ENCODE results near the gene PRSS23. TPM values are rescaled to one million over a fixed set of nuclear protein-coding genes. Genes with fewer than 3 reads are reported as not detected.

Gene PRSS23
- total and polyA plus RNA-seq, 10 of the 15 experiments (the other 5 are each of a cell fraction or from before 2014, with no cell fraction given), result 0.03 to 0.39 (median 0.16) TPM; not detected in 5

DNA sequence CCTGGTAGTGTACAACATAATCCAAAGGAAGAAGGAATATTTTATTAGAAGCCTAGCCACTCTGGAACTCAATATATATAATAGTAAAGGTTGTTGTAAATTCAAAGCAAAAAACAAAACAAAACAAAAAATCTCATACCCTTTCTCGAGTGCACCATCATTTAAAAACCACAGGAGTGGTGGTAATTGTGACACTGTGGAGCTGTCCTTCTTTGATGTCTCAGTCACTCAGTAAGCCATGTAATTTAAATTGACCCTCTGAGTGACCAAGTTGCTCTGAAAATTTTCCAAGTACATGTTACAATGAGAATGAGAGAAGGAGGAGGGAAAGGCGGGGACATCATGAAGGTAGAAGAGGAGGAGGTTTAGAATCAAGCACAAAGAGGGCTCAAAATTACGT, 6.6 kb downstream of the PRSS23 start (continued):
- no peak for TF ChIP-seq CREM (IDR thresholded peaks at IDR 0.05; ENCODE audit: low read depth)
- no peak for TF ChIP-seq CHD1 (IDR thresholded peaks at IDR 0.05; ENCODE audit: low read depth, low read length)
- no peak for TF ChIP-seq GABPA (IDR thresholded peaks at IDR 0.05; ENCODE audit: low read depth)
- no peak for TF ChIP-seq ZNF622 (IDR thresholded peaks at IDR 0.05)
- TF ChIP-seq SIX5 (IDR thresholded peaks at IDR 0.05; ENCODE audit: low read depth, low read length, severe bottlenecking), result no peak

DNA sequence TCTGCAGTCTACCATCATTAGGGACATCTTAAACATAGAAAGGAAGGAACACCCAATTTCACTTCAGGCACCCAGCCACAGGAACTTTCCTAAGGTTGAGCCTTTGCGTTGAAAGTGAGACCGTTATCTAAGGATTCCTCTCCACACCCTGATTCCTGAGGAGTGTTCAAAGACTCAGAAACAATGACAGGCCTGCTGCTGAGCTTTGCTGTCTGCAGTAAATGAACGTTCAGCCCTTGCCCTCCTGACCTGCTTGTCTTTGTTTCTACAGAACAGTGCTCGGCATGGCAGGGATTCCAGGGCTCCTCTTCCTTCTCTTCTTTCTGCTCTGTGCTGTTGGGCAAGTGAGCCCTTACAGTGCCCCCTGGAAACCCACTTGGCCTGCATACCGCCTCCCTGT, 7.0 kb downstream of the PRSS23 start:
- in situ Hi-C loops (cut with MboI) (loop anchor here (25.0 kb wide), 1 partner anchor 1220 kb away; no protein-coding TSS in a partner anchor), intact Hi-C loops (cut with micrococcal nuclease; ENCODE audit: unreplicated experiment) (no loop called here)
- H3K27ac ChIP-seq (ENCODE audit: control insufficient read depth, insufficient read depth), result no peak overlapping the region
- no peak overlapping the region for H3K9ac ChIP-seq (ENCODE audit: control insufficient read depth, insufficient read depth, low read length)
- H3K4me1 ChIP-seq (ENCODE audit: control insufficient read depth, insufficient read depth, low read length), result no peaks in the 10 kb centered on the region
- ChIA-PET POLR2A (no interaction called here), SMC1A (ENCODE audit: uncharacterized antibody, unreplicated experiment) (interaction anchor here (1.4 kb wide), 1 partner anchor 358 kb away, joined by 3 read pairs; no protein-coding TSS in a partner anchor), RAD21 (ENCODE audit: unreplicated experiment) (no interaction called here), CTCF (interaction anchor here (0.6 to 1.6 kb wide), 2 partner anchors 13 to 93 kb away, joined by 3 to 5 read pairs; no protein-coding TSS in a partner anchor)
- no peaks in the 10 kb centered on the region for H4K20me1 ChIP-seq (ENCODE audit: control insufficient read depth, insufficient read depth)
- no peaks in the 10 kb centered on the region for H3K79me2 ChIP-seq (ENCODE audit: control insufficient read depth, insufficient read depth, low read length)
- H2AFZ ChIP-seq (ENCODE audit: control insufficient read depth, low read depth, low read length), result no peak overlapping the region
- BruUV-seq (replicated peaks), result no TSS peak
- DNase-seq (ENCODE audit: low read depth, low spot score) (no peak), FAIRE-seq (no peak), ATAC-seq (no peak)
- no peak for TF ChIP-seq KLF5 (IDR thresholded peaks at IDR 0.05; ENCODE audit: partially characterized antibody)
- 37% methylated on average over 5 of the region's 5 CpGs for WGBS (ENCODE audit: insufficient coverage, insufficient replicate concordance, low lambda C conversion rate, missing lambda C conversion rate)
- no peaks in the 10 kb centered on the region for H3K9me3 ChIP-seq (replicated peaks; ENCODE audit: control insufficient read depth, insufficient read depth, low read length)
- no peaks in the 10 kb centered on the region for H3K27me3 ChIP-seq (replicated peaks in 1 of 2; ENCODE audit: control insufficient read depth in 2 of 2, insufficient read depth in 2 of 2, low read length in 1 of 2)
- H3K4me2 ChIP-seq (ENCODE audit: control insufficient read depth, insufficient read depth), result no peak overlapping the region
- H3K4me3 ChIP-seq, result no peak overlapping the region
- no peaks in the 10 kb centered on the region for H3K36me3 ChIP-seq (ENCODE audit: control insufficient read depth in 2 of 2, insufficient read depth in 2 of 2, low read length in 1 of 2)

DNA sequence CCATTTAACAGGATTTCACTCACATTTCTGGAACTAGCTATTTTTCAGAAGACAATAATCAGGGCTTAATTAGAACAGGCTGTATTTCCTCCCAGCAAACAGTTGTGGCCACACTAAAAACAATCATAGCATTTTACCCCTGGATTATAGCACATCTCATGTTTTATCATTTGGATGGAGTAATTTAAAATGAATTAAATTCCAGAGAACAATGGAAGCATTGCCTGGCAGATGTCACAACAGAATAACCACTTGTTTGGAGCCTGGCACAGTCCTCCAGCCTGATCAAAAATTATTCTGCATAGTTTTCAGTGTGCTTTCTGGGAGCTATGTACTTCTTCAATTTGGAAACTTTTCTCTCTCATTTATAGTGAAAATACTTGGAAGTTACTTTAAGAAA, 9.2 kb downstream of the PRSS23 start:
- ChIA-PET SMC1A (ENCODE audit: uncharacterized antibody, unreplicated experiment) (no interaction called here), RAD21 (ENCODE audit: unreplicated experiment) (no interaction called here), POLR2A (no interaction called here), CTCF (interaction anchor here (1.0 to 1.7 kb wide), 2 partner anchors 201 to 352 kb away, joined by 4 read pairs; no protein-coding TSS in a partner anchor)
- ATAC-seq (no peak), DNase-seq (ENCODE audit: low read depth, low spot score) (no peak), FAIRE-seq (no peak)
- no peak overlapping the region for H3K4me3 ChIP-seq
- in situ Hi-C loops (cut with MboI) (loop anchor here (25.0 kb wide), 1 partner anchor 1222 kb away; no protein-coding TSS in a partner anchor), intact Hi-C loops (cut with micrococcal nuclease; ENCODE audit: unreplicated experiment) (no loop called here)
- no peak overlapping the region for H3K9ac ChIP-seq (ENCODE audit: control insufficient read depth, insufficient read depth, low read length)
- no peaks in the 10 kb centered on the region for H3K9me3 ChIP-seq (replicated peaks; ENCODE audit: control insufficient read depth, insufficient read depth, low read length)
- H3K36me3 ChIP-seq (ENCODE audit: control insufficient read depth in 2 of 2, insufficient read depth in 2 of 2, low read length in 1 of 2), result no peaks in the 10 kb centered on the region
- H3K4me2 ChIP-seq (ENCODE audit: control insufficient read depth, insufficient read depth), result no peak overlapping the region
- no TSS peak for BruUV-seq (replicated peaks)
- no peaks in the 10 kb centered on the region for H4K20me1 ChIP-seq (ENCODE audit: control insufficient read depth, insufficient read depth)
- H3K27ac ChIP-seq (ENCODE audit: control insufficient read depth, insufficient read depth), result no peak overlapping the region
- no peak overlapping the region for H2AFZ ChIP-seq (ENCODE audit: control insufficient read depth, low read depth, low read length)
- no peaks in the 10 kb centered on the region for H3K4me1 ChIP-seq (ENCODE audit: control insufficient read depth, insufficient read depth, low read length)
- H3K27me3 ChIP-seq (replicated peaks in 1 of 2; ENCODE audit: control insufficient read depth in 2 of 2, insufficient read depth in 2 of 2, low read length in 1 of 2), result no peaks in the 10 kb centered on the region; a peak in 1 of 4 replicates
- H3K79me2 ChIP-seq (ENCODE audit: control insufficient read depth, insufficient read depth, low read length), result no peaks in the 10 kb centered on the region
- TF ChIP-seq NRF1 (conservative IDR thresholded peaks at IDR 0.05; ENCODE audit: low read depth, low read length) (no peak), BACH1 (IDR thresholded peaks at IDR 0.05; ENCODE audit: borderline replicate concordance) (no peak), IRF4 (IDR thresholded peaks at IDR 0.05; ENCODE audit: low read depth, low read length) (no peak), FOXK2 (IDR thresholded peaks at IDR 0.05) (no peak), ESRRA (IDR thresholded peaks at IDR 0.05; ENCODE audit: low read length) (no peak)
- TF ChIP-seq, protein P1, sequence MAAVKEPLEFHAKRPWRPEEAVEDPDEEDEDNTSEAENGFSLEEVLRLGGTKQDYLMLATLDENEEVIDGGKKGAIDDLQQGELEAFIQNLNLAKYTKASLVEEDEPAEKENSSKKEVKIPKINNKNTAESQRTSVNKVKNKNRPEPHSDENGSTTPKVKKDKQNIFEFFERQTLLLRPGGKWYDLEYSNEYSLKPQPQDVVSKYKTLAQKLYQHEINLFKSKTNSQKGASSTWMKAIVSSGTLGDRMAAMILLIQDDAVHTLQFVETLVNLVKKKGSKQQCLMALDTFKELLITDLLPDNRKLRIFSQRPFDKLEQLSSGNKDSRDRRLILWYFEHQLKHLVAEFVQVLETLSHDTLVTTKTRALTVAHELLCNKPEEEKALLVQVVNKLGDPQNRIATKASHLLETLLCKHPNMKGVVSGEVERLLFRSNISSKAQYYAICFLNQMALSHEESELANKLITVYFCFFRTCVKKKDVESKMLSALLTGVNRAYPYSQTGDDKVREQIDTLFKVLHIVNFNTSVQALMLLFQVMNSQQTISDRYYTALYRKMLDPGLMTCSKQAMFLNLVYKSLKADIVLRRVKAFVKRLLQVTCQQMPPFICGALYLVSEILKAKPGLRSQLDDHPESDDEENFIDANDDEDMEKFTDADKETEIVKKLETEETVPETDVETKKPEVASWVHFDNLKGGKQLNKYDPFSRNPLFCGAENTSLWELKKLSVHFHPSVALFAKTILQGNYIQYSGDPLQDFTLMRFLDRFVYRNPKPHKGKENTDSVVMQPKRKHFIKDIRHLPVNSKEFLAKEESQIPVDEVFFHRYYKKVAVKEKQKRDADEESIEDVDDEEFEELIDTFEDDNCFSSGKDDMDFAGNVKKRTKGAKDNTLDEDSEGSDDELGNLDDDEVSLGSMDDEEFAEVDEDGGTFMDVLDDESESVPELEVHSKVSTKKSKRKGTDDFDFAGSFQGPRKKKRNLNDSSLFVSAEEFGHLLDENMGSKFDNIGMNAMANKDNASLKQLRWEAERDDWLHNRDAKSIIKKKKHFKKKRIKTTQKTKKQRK (IDR thresholded peaks at IDR 0.05; ENCODE audit: low read depth, low read length), result no peak
- TF ChIP-seq, protein P2, sequence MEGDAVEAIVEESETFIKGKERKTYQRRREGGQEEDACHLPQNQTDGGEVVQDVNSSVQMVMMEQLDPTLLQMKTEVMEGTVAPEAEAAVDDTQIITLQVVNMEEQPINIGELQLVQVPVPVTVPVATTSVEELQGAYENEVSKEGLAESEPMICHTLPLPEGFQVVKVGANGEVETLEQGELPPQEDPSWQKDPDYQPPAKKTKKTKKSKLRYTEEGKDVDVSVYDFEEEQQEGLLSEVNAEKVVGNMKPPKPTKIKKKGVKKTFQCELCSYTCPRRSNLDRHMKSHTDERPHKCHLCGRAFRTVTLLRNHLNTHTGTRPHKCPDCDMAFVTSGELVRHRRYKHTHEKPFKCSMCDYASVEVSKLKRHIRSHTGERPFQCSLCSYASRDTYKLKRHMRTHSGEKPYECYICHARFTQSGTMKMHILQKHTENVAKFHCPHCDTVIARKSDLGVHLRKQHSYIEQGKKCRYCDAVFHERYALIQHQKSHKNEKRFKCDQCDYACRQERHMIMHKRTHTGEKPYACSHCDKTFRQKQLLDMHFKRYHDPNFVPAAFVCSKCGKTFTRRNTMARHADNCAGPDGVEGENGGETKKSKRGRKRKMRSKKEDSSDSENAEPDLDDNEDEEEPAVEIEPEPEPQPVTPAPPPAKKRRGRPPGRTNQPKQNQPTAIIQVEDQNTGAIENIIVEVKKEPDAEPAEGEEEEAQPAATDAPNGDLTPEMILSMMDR (IDR thresholded peaks at IDR 0.05 in 2 of 3, conservative IDR thresholded peaks at IDR 0.05 in 1 of 3; ENCODE audit: control insufficient read depth in 2 of 3, extremely low read depth in 1 of 3, insufficient read depth in 1 of 3, low read depth in 3 of 3, low read length in 3 of 3), result no peak
